ENCODE results near the gene RRM2.

RRM2 gene

DNA sequence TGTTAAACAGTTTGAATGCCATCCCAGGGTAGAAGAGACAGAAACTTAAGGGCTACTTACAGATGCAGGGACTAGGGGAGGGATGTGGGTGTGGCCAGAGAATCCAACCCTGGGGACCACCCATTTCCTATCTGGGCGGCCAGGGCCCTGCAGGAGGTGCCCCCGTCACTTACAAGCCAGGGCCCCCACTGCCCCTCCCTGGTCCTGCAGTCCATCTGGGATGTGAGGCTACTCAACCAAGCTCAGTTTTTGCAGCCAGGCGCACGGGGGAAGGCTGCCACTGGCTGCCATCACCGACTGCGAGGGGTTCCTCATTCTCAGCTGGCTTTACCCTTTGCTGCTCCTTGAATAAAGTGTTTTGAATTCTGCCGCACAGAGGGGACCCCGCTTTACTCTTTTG, 42.1 kb downstream of the RRM2 start:
- CTCF ChIA-PET, result interaction anchor here (0.7 kb wide), 1 partner anchor 27 kb away, joined by 3 read pairs; no protein-coding TSS in a partner anchor
- no peak for DNase-seq (ENCODE audit: extremely low spot score)
- TF ChIP-seq L3MBTL2 (conservative IDR thresholded peaks at IDR 0.05) (no peak), LEF1 (IDR thresholded peaks at IDR 0.05; ENCODE audit: borderline replicate concordance) (no peak), ARNT (IDR thresholded peaks at IDR 0.05) (no peak)
- TF ChIP-seq, protein P1, sequence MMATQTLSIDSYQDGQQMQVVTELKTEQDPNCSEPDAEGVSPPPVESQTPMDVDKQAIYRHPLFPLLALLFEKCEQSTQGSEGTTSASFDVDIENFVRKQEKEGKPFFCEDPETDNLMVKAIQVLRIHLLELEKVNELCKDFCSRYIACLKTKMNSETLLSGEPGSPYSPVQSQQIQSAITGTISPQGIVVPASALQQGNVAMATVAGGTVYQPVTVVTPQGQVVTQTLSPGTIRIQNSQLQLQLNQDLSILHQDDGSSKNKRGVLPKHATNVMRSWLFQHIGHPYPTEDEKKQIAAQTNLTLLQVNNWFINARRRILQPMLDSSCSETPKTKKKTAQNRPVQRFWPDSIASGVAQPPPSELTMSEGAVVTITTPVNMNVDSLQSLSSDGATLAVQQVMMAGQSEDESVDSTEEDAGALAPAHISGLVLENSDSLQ (IDR thresholded peaks at IDR 0.05), result no peak
- POLR2A ChIA-PET, result no interaction called here

DNA sequence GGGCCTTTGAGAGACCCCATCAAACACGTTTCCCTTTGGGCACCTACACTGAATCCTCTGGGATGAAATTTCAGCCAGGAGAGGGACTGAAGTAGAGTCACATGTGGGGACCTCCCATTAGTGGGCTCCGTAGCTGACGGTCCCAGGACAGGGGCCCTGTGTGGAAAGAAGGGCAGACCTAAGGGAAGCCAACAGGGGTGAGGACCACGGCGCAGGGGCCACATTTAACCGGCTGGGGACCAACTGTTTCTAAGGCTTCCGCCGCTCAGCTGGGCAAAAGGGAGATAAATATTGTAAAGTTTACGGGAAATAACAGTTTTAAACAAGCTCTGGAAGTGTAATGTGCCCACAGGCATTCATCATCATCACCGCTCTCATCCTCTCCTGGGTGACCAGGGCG, 42.7 kb downstream of the RRM2 start:
- no peak for DNase-seq (ENCODE audit: extremely low spot score)
- ChIA-PET POLR2A (no interaction called here), CTCF (interaction anchor here (0.7 kb wide), 1 partner anchor 27 kb away, joined by 3 read pairs; no protein-coding TSS in a partner anchor)
- TF ChIP-seq ELF4 (IDR thresholded peaks at IDR 0.05), result no peak
- TF ChIP-seq HDGF (IDR thresholded peaks at IDR 0.05; ENCODE audit: borderline replicate concordance), result no peak
- TF ChIP-seq FOXM1 (IDR thresholded peaks at IDR 0.05; ENCODE audit: borderline replicate concordance), result no peak
- TF ChIP-seq CTBP1 (IDR thresholded peaks at IDR 0.05; ENCODE audit: borderline replicate concordance), result no peak
- no peak for TF ChIP-seq LEF1 (IDR thresholded peaks at IDR 0.05; ENCODE audit: borderline replicate concordance)
- TF ChIP-seq ARNT (IDR thresholded peaks at IDR 0.05), result no peak
- TF ChIP-seq SUZ12 (IDR thresholded peaks at IDR 0.05), result no peak
- TF ChIP-seq BHLHE40 (IDR thresholded peaks at IDR 0.05; ENCODE audit: borderline replicate concordance), result no peak

DNA sequence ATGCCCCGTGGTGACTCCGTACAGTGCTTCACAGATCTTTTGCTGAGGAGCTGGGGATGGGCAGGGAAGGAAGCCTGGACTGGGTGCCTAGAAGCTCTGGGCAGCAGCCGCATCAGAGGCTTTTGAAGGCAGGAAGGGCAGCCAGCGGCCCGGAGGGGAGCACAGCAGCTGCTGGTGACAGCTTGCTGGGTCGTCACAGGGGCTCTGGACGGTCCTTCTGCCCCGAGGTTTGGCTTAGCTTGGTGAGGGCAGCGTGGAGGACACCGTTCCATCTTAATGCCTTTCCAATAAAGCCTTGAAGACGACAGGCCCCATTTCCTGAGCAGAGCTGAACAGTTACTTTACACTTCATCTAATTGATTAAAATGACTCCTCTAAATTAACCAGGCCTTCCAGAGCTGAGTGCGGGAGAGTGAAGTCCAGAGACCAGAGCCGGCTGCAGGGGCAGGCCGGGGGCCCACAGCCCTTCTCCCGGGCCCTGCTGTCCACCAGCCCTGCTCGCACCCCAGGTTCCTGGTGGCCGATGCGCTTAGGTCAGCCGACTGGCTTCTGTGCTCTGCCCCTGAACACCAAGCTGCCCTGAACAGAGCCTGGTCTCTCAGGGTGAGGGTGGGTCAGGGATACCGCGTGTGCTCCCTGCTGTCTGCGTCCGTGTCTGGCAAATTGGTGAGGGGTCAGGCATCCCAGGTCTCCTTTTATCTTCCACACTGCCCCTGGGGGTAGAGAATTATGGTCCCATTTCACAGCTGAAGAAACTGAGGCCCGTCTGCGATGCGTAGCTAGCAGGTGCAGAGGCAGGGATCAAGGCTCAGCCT, 43.5 kb downstream of the RRM2 start:
- TF ChIP-seq NFRKB (IDR thresholded peaks at IDR 0.05), result no peak
- TF ChIP-seq FOXA1 (IDR thresholded peaks at IDR 0.05), result no peak
- TF ChIP-seq TARDBP (IDR thresholded peaks at IDR 0.05), result no peak
- TF ChIP-seq ELF4 (IDR thresholded peaks at IDR 0.05), result no peak
- TF ChIP-seq, protein P1 (IDR thresholded peaks at IDR 0.05), result no peak
- no peak for TF ChIP-seq SUZ12 (IDR thresholded peaks at IDR 0.05)
- TF ChIP-seq ARNT (IDR thresholded peaks at IDR 0.05), result no peak
- no peak for TF ChIP-seq LEF1 (IDR thresholded peaks at IDR 0.05; ENCODE audit: borderline replicate concordance)
- no peak for TF ChIP-seq L3MBTL2 (conservative IDR thresholded peaks at IDR 0.05)
- TF ChIP-seq HDGF (IDR thresholded peaks at IDR 0.05; ENCODE audit: borderline replicate concordance), result no peak
- TF ChIP-seq ZNF384 (IDR thresholded peaks at IDR 0.05), result no peak
- no peak for TF ChIP-seq FOXK2 (IDR thresholded peaks at IDR 0.05)
- TF ChIP-seq SP1 (IDR thresholded peaks at IDR 0.05), result no peak
- no peak for TF ChIP-seq CTBP1 (IDR thresholded peaks at IDR 0.05; ENCODE audit: borderline replicate concordance)
- CTCF ChIA-PET, result interaction anchor here (1.1 kb wide), 1 partner anchor 10 kb away, joined by 3 read pairs; no protein-coding TSS in a partner anchor
- DNase-seq (ENCODE audit: extremely low spot score), result no peak
- POLR2A ChIA-PET, result no interaction called here

DNA sequence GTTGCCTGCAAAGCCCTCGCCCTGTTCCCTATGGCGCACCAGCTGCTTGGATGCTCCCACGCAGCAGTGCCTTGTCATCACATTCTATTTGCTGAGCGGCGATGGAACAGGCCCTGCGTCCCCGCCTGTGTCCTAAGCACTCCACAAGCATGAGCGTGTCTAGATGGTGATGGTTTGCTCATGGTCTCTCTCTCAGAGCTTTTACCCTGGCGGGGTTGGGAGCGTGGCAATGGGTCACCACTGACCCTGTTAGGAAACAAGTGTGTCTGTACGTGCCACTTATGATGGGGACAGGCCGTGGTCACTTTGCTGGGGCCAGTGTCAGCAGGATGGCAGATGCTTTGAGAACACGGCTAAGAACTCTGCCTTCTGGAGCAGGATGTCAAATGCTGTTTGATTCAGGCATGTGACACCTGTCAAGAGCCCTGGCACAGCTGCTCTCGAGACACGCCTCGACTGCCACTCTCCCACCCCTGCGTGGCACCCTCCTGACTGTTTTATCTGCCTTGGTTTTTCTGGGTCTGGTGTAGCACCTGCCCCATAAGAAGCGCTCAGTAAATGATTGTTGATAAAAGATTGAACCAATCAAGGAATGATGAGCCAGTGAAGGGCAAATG, 44.2 kb downstream of the RRM2 start:
- no peak for DNase-seq (ENCODE audit: extremely low spot score)
- TF ChIP-seq SP1 (IDR thresholded peaks at IDR 0.05), result no peak
- no peak for TF ChIP-seq CTBP1 (IDR thresholded peaks at IDR 0.05; ENCODE audit: borderline replicate concordance)
- TF ChIP-seq ZNF384 (IDR thresholded peaks at IDR 0.05), result no peak
- no peak for TF ChIP-seq FOXK2 (IDR thresholded peaks at IDR 0.05)
- TF ChIP-seq L3MBTL2 (conservative IDR thresholded peaks at IDR 0.05), result no peak
- TF ChIP-seq HDGF (IDR thresholded peaks at IDR 0.05; ENCODE audit: borderline replicate concordance), result no peak
- no peak for TF ChIP-seq NFRKB (IDR thresholded peaks at IDR 0.05)
- TF ChIP-seq LEF1 (IDR thresholded peaks at IDR 0.05; ENCODE audit: borderline replicate concordance), result no peak
- TF ChIP-seq FOXA1 (IDR thresholded peaks at IDR 0.05), result no peak
- no peak for TF ChIP-seq FOXM1 (IDR thresholded peaks at IDR 0.05; ENCODE audit: borderline replicate concordance)
- no peak for TF ChIP-seq TARDBP (IDR thresholded peaks at IDR 0.05)
- TF ChIP-seq, protein P1 (IDR thresholded peaks at IDR 0.05), result no peak
- no peak for TF ChIP-seq ARNT (IDR thresholded peaks at IDR 0.05)
- no peak for TF ChIP-seq SUZ12 (IDR thresholded peaks at IDR 0.05)
- no peak for TF ChIP-seq ELF4 (IDR thresholded peaks at IDR 0.05)
- CTCF ChIA-PET, result interaction anchor here (1.1 kb wide), 1 partner anchor 11 kb away, joined by 3 read pairs; no protein-coding TSS in a partner anchor
- POLR2A ChIA-PET, result no interaction called here

DNA sequence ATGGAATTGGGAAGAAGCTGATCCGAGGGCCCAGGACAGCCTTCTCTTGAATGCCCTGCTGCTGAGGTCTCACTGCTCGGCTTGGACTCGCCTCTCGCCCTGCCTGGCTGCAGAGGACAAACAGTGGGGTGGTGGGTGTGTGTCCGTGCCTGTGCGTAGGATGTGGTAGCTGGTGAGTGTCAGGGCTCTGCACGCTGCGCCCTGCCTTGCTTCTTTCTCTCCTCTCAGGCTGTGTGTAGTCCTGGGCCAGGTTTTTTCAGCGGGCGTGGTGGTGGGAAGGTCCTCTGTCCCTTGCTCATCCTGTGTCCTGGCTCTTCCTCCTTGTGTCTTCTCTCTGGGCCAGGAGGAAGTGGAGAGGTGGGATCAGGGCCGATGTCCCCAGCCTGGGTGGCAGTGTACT, 44.8 kb downstream of the RRM2 start:
- no peak for DNase-seq (ENCODE audit: extremely low spot score)

More for the DNA sequence above, 44.8 kb downstream of the RRM2 start:
- CTCF ChIA-PET, result no interaction called here
- no peak for TF ChIP-seq ZNF384 (IDR thresholded peaks at IDR 0.05)
- TF ChIP-seq FOXK2 (IDR thresholded peaks at IDR 0.05), result no peak
- no peak for TF ChIP-seq ELF4 (IDR thresholded peaks at IDR 0.05)
- TF ChIP-seq SP1 (IDR thresholded peaks at IDR 0.05), result no peak
- TF ChIP-seq SUZ12 (IDR thresholded peaks at IDR 0.05), result no peak
- TF ChIP-seq ARNT (IDR thresholded peaks at IDR 0.05), result no peak
- no peak for TF ChIP-seq NFRKB (IDR thresholded peaks at IDR 0.05)
- TF ChIP-seq TARDBP (IDR thresholded peaks at IDR 0.05), result no peak
- TF ChIP-seq HDGF (IDR thresholded peaks at IDR 0.05; ENCODE audit: borderline replicate concordance), result no peak
- TF ChIP-seq L3MBTL2 (conservative IDR thresholded peaks at IDR 0.05), result no peak
- no peak for TF ChIP-seq BHLHE40 (IDR thresholded peaks at IDR 0.05; ENCODE audit: borderline replicate concordance)
- POLR2A ChIA-PET, result no interaction called here

All from HEK293T (cell line).